Kidney epithelial cell (primary cell): Measurements from ENCODE around the gene KRT38. TPM values are rescaled to one million over a fixed set of nuclear protein-coding genes. Genes with fewer than 3 reads are reported as not detected.

Experiments
- DNase-seq: peaks from one replicate; pipeline ENCODE4 v3.0.0-alpha.2; 2010; ENCODE audit warnings: low read depth
- H3K27me3 ChIP-seq: 2 replicates; pipeline ENCODE4 v1.6.0; 2011; ENCODE audit warnings: low read length; ENCODE audit not compliant: control insufficient read depth, insufficient read depth
- H3K36me3 ChIP-seq: 2 replicates; pipeline ENCODE4 v1.5.1; 2011; ENCODE audit warnings: low read length; ENCODE audit not compliant: control insufficient read depth, insufficient read depth
- H3K4me3 ChIP-seq: 2 replicates; pipeline ENCODE4 v1.5.1; 2011; ENCODE audit warnings: low read depth, mild to moderate bottlenecking, control low read depth, low read length
- CTCF ChIP-seq: IDR thresholded peaks from 2 replicates; pipeline ENCODE4 v1.5.1; 2011; ENCODE audit warnings: mild to moderate bottlenecking, moderate library complexity, low read length, control low read depth, inconsistent platforms; ENCODE audit not compliant: insufficient read depth, poor library complexity, severe bottlenecking
- total RNA-seq: library from RNA; depleted of rRNA; stranded (reverse); fragments of >200 nt; gene quantifications from 2 replicates; pipeline ENCODE4 v1.2.3, GENCODE V29; 2015

The KRT38 gene
- total RNA-seq, 1 donor from 2014 or later = not detected

- Histone ChIP-seq H3K36me3 (no peaks in the 10 kb centered on the region), H3K4me3 (no peak overlapping the region), H3K27me3 (no peaks in the 10 kb centered on the region)
- no peak for DNase-seq
- TF ChIP-seq CTCF = no peak
Measured at GRCh38 chr17:41478237-41478636, 37.5 kb upstream of the KRT38 start.

- Histone ChIP-seq H3K36me3 (no peaks in the 10 kb centered on the region), H3K27me3 (no peaks in the 10 kb centered on the region), H3K4me3 (no peak overlapping the region)
- no peak for DNase-seq
- no peak for TF ChIP-seq CTCF
Measured at GRCh38 chr17:41476866-41477815, 36.4 kb upstream of the KRT38 start.

GRCh38 chr17:41475421-41475820, 34.6 kb upstream of the KRT38 start:
- Histone ChIP-seq H3K27me3 (no peaks in the 10 kb centered on the region), H3K36me3 (no peaks in the 10 kb centered on the region), H3K4me3 (no peak overlapping the region)
- TF ChIP-seq CTCF = no peak
- DNase-seq = no peak

GRCh38 chr17:41474863-41475262, 34.1 kb upstream of the KRT38 start:
- no peak for DNase-seq
- no peak overlapping the region for H3K4me3 ChIP-seq
- no peaks in the 10 kb centered on the region for H3K27me3 ChIP-seq
- TF ChIP-seq CTCF = no peak
- H3K36me3 ChIP-seq = no peaks in the 10 kb centered on the region

GRCh38 chr17:41468346-41468745, 27.6 kb upstream of the KRT38 start:
- TF ChIP-seq CTCF = no peak
- Histone ChIP-seq H3K27me3 (no peaks in the 10 kb centered on the region), H3K36me3 (no peaks in the 10 kb centered on the region), H3K4me3 (no peak overlapping the region)
- no peak for DNase-seq
